Skin epidermis (tissue), 12 donors: ENCODE results near the gene PLCG2.
"Not testable (repeated sequence)": the region's sequence is repeated elsewhere in the genome, so short reads cannot be mapped to it uniquely, and the experiment has no call there.

Experiments used
- H3K27ac ChIP-seq, 21 experiments: fragments of 200-600 bp; sonication (generic) in 11 of 21; one replicate each; pipeline ENCODE4 v1.5.0; 2020; ENCODE audit warnings: mild to moderate bottlenecking in 3 of 21, inconsistent platforms in 2 of 21, moderate library complexity in 2 of 21
- H3K4me3 ChIP-seq, 7 experiments: fragments of 200-600 bp; sonication (generic) in 2 of 7; one replicate each; pipeline ENCODE4 v1.5.0; 2020; ENCODE audit warnings: inconsistent platforms in 2 of 7, mild to moderate bottlenecking in 2 of 7, moderate library complexity in 1 of 7

PLCG2 gene

DNA sequence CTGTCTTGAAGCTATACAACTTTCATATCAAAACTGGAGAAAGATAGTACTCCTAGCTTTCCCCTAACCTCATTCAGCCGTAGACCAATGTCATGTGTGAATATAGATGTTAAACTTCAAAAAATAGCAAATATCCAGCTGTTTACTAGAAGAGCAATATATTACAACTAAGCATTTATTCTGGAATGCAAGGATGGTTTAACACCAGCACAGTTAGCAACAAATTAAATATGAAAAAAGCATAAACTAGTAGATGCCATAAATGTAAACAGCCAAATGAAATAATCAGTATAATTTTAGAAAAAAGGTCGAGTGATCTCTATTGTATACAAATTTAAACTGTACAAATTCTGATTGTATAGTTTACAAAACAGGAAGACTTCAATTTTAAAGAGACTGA, 172.5 kb downstream of the PLCG2 start:
- no peak overlapping the region for H3K4me3 ChIP-seq
- H3K27ac ChIP-seq, result no peak overlapping the region

GRCh38 chr16:81956213-81956948, 177.3 kb downstream of the PLCG2 start:
- Histone ChIP-seq H3K4me3 (no peak overlapping the region), H3K27ac (peak overlapping the region in 1 of 21 experiments; percentile 4)

DNA sequence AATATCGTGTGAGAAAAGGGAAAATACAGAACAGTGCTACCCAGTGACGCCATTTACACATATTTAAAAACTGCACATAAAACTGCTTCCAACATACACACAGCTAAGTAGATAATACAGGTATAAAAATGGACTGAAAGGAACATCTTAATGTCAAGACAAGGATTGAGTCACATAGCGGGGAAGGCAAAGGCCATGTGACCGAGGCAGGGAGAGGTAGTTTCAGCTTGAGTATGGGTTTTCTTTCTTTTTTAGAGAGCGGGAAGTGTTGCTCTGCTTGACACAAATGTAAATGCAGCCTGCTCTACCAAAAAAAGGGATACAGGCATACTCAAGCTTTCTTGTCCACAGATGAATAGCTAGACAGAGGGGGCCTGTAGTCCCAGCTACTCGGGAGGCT, 185.7 kb downstream of the PLCG2 start:
- no peak overlapping the region for H3K27ac ChIP-seq
- no peak overlapping the region for H3K4me3 ChIP-seq

DNA sequence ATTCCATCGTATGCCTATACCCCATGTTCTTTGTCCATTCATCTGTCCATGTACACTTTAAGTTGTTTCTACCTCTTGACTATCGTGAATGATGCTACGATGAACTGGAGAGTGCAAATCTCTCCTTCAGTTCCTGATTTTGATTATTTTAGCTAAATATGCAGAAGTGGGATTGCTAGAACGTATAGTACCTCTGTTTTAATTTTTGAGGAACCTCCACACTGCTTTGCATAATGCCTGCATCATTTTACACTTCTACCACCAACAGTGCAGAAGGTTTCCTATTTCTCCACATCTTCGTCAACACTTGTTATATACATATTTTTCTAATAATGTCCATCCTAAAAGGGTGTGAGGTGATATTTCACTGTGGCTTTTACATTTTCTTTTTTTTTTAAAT, 188.3 kb downstream of the PLCG2 start:
- Histone ChIP-seq H3K4me3 (no peak overlapping the region), H3K27ac (no peak overlapping the region)

DNA sequence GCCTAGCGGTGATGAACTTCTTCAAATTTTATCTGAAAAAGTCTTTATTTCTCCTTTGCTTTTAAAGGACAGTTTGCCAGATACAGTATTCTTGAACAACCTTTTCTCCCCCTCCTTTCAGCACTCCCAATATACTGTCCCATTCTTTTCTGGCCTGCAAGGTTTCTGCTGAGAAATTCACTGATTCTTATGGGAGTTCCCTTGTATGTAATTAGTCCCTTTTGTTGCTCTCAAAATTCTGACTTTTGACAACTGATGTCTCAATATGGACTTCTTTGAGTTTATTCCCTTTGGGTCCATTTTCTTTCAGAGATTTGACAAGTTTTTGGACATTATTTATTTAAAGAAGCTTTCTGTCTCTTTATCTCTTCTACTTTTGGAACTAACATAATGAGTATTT, 192.8 kb downstream of the PLCG2 start:
- Histone ChIP-seq H3K4me3 (no peak overlapping the region), H3K27ac (no peak overlapping the region)

DNA sequence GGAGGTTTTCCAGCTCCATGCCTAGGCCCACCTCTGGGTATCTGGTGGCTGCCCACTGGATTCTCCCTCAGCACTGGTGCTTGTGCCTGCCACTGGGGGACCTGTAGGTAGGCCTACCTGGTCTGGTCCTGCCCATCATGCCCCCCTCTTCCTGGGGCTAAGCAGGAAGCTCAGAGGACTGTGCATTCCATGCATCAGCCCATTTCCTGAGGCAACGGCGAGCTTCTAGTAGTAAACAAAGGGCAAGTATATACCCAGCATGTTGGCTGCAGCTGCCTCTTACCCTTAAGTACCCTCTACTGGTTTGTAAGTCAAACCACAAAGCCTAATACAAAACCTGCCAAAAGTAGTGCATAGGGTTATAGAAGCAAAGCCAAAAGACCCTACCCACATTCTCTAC, 194.6 kb downstream of the PLCG2 start:
- Histone ChIP-seq H3K4me3 (no peak overlapping the region), H3K27ac (peak overlapping the region in 1 of 21 experiments; percentile 39)

DNA sequence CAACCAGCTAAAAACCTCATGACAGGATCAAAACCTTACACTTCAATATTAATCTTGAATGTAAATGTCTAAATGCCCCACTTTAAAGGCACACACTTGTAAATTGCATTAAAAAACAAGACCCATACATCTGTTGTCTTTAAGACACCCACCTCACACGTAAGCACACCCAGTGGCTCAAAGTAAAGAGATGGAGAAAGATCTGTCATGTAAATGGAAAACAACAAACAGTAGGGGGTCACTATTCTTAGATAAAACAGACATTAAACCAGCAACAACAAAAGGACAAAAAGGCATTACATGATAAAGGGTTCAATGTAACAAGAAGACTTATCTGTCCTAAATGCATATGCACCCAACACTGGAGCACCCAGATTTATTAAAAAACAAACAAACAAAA, 196.5 kb downstream of the PLCG2 start:
- H3K27ac ChIP-seq, result no peak overlapping the region
- H3K4me3 ChIP-seq, result no peak overlapping the region

- H3K4me3 ChIP-seq, H3K27ac ChIP-seq: not testable (repeated sequence)
Observed at GRCh38 chr16:81977335-81977942, 198.3 kb downstream of the PLCG2 start.

- H3K4me3 ChIP-seq, result no peak overlapping the region
- no peak overlapping the region for H3K27ac ChIP-seq
Observed at GRCh38 chr16:81987121-81987520, 208.0 kb downstream of the PLCG2 start.

- no peak overlapping the region for H3K4me3 ChIP-seq
- H3K27ac ChIP-seq, result no peak overlapping the region
Observed at GRCh38 chr16:81987706-81988105, 208.6 kb downstream of the PLCG2 start.

- Histone ChIP-seq H3K4me3 (no peak overlapping the region), H3K27ac (no peak overlapping the region)
Observed at GRCh38 chr16:81992859-81993258, 213.8 kb downstream of the PLCG2 start.

DNA sequence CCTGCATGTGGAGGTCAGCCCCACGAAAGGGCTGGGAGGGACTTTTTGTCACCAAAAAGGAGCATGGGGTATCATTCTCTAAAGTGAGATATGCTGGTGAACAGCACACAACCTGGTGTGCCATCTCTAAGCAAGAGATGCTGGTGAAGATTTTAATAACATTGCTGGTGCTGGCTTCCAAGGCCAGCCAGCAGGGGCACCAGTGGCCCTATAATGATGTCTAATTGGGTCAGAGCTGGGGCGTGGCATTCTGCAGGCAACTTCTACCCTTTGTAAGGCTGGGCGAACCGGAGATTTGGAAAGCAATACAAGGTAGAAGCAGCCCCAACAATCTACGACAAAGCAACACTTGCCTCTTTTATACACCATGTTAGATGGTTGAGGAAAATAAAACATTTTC, 215.4 kb downstream of the PLCG2 start:
- Histone ChIP-seq H3K4me3 (no peak overlapping the region), H3K27ac (no peak overlapping the region)

DNA sequence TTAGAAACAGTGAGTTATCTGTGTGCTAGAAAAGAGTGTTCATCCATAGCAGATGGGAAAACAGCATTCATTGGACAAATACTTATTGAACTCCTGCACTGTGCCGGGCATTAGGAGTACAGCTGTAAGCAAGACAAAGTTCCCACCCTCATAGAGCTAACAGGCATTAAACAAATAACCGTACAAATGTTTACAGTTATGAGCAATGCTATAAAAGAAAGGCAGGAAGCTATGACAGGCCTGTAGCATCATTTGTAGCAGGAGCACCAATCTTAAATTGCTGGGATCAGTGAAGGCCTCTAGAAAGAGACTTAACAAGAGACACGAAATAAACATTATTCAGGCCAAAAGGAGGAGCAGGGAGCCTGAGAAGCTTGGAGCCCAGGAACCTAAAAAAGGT, 216.6 kb downstream of the PLCG2 start:
- no peak overlapping the region for H3K4me3 ChIP-seq

DNA sequence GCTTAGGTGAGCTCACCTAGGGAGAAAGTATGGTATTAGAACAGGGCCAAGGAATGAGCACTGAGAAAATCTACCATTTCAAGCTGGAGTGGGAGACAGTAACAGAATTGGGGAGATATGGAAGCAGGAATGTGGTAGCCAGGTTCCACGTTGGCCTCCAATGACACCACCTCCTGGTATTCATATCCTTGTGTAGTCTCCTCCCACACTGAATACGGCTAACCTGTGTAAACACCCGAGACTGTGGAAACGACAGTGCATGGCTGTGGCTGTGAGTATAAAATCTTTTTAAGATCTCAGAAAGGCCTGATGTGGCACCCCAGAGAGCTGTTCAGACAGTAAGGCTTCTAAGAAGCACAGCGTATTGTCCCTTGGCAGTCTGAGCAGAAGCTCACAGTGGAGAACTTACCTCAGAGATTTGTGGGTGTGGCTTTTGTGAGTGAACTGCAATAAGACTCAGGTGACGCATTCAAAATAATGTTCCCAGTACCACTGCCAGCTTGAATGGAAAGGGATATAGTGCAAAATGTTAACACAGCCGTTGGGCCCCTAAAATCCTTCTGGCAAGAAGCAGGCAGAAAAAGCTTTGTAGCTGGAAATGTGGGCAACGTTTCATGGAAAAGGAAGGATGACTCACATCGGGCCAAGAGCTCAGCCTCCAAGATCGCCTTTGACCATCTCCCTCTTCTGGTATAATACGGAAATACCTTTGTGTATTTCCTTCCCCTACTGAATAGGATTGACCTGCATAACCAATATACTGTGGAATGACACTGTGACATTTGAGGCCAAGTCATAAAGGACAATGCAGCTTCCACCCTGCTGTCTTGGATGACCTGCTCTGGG, 217.8 kb downstream of the PLCG2 start:
- Histone ChIP-seq H3K4me3 (no peak overlapping the region), H3K27ac (peak overlapping the region in 13 of 21 experiments; percentile 8 to 65 (median 34))

More for the DNA sequence above, 216.6 kb downstream of the PLCG2 start:
- peak overlapping the region in 1 of 21 experiments; percentile 51 for H3K27ac ChIP-seq

DNA sequence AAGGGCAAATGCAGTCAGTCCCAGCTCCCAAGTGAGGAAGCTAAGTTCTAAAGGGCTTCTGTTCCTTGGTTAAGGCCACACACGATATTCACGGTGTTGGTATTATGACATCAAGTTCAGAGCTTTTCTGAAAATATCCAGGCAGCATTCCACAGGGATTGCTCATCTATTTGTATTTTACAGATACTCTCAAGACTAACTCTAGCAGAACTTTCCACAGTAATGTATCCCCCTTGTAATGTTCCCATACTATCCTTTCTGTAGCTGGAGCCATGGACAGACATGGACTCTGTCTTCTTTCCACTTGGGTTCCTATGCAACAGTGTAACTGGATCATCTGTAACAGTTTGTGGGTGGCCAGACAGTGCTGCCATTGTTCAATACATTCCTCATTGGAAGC, 218.6 kb downstream of the PLCG2 start:
- Histone ChIP-seq H3K27ac (peak overlapping the region in 4 of 21 experiments; percentile 20 to 56 (median 40)), H3K4me3 (no peak overlapping the region)

DNA sequence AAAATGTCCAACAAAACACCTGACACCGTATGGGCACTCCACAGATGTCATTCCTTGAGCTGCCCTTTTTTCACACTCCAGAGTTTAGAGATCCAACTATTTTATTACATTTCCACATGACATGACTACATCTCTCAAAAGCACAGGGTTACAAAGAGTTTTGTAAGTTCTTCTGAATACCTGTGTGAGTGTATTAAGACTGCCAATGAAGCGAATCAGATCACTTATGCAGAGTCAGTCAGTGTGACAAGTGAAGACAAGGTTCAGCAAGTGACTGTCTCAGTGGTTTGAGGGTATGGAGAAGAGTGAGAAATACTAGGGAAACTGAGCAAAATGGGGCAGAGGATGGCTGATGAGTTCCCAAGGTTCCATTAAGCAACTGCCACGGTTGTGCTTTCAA, 223.7 kb downstream of the PLCG2 start:
- Histone ChIP-seq H3K27ac (no peak overlapping the region), H3K4me3 (no peak overlapping the region)

GRCh38 chr16:82004601-82005000, 225.5 kb downstream of the PLCG2 start:
- no peak overlapping the region for H3K27ac ChIP-seq
- no peak overlapping the region for H3K4me3 ChIP-seq

GRCh38 chr16:82005027-82005830, 226.1 kb downstream of the PLCG2 start:
- Histone ChIP-seq H3K4me3 (no peak overlapping the region), H3K27ac (no peak overlapping the region)

GRCh38 chr16:82006036-82006435, 226.9 kb downstream of the PLCG2 start:
- H3K27ac ChIP-seq, result no peak overlapping the region

DNA sequence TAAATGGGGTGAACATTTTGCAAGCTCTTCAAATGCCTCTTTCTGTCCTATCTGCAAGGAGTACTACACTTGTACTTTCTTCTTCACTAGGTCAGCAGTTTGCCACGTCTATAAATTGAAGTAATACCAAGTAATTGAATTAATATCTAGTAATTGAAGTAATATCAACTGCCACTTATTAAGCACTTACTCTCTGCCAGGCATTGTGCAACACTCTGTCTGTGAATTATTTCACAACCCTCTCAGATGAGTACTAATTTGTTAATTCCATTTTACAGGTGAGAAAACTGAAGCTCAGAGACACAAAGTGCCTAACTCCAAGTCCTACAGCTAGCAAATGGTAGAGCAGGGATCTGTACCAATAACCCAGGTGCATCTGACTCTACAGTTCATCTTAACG, 228.1 kb downstream of the PLCG2 start:
- Histone ChIP-seq H3K27ac (peak overlapping the region in 1 of 21 experiments; percentile 19), H3K4me3 (no peak overlapping the region)

More at GRCh38 chr16:82006036-82006435, 226.9 kb downstream of the PLCG2 start:
- H3K4me3 ChIP-seq, result no peak overlapping the region
